Measurements from ENCODE around the gene VILL. TPM values are rescaled to one million over a fixed set of nuclear protein-coding genes. Genes with fewer than 3 reads are reported as not detected.

Gene VILL
- total RNA-seq, 2 donors from 2014 or later = 11.5 to 13.7 TPM

- no peaks in the 10 kb centered on the region for H3K27me3 ChIP-seq (replicated peaks; ENCODE audit: insufficient read depth)
- H3K9me3 ChIP-seq = no peaks in the 10 kb centered on the region
- no peak overlapping the region for H3K4me3 ChIP-seq
- TF ChIP-seq, protein P1, sequence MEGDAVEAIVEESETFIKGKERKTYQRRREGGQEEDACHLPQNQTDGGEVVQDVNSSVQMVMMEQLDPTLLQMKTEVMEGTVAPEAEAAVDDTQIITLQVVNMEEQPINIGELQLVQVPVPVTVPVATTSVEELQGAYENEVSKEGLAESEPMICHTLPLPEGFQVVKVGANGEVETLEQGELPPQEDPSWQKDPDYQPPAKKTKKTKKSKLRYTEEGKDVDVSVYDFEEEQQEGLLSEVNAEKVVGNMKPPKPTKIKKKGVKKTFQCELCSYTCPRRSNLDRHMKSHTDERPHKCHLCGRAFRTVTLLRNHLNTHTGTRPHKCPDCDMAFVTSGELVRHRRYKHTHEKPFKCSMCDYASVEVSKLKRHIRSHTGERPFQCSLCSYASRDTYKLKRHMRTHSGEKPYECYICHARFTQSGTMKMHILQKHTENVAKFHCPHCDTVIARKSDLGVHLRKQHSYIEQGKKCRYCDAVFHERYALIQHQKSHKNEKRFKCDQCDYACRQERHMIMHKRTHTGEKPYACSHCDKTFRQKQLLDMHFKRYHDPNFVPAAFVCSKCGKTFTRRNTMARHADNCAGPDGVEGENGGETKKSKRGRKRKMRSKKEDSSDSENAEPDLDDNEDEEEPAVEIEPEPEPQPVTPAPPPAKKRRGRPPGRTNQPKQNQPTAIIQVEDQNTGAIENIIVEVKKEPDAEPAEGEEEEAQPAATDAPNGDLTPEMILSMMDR (IDR thresholded peaks at IDR 0.05) = peak; percentile 88
- no peak for DNase-seq (ENCODE audit: low spot score)
- H3K36me3 ChIP-seq = peaks cover 4% of the 10 kb centered on the region
- ATAC-seq (ENCODE audit: insufficient number of reproducible peaks, low FRiP score, low read depth) = no peak
- H3K27ac ChIP-seq = no peak overlapping the region
- H3K4me1 ChIP-seq (ENCODE audit: control insufficient read depth in 1 of 2, low read depth in 2 of 2) = peaks cover 6 to 36% of the 10 kb centered on the region in 2 donors
These were observed 23.2 kb upstream of the VILL start for GRCh38 chr3:37967260-37967881.

- ATAC-seq (ENCODE audit: insufficient number of reproducible peaks, low FRiP score, low read depth) = no peak
- TF ChIP-seq, protein P1 (IDR thresholded peaks at IDR 0.05) = no peak
- no peak for DNase-seq (ENCODE audit: low spot score)
- H3K4me3 ChIP-seq = no peak overlapping the region
- no peaks in the 10 kb centered on the region for H3K9me3 ChIP-seq
- H3K27ac ChIP-seq = no peak overlapping the region
- H3K4me1 ChIP-seq (ENCODE audit: control insufficient read depth in 1 of 2, low read depth in 2 of 2) = peaks cover 4 to 28% of the 10 kb centered on the region in 2 donors
- H3K27me3 ChIP-seq (replicated peaks; ENCODE audit: insufficient read depth) = no peaks in the 10 kb centered on the region
- H3K36me3 ChIP-seq = peaks cover 10% of the 10 kb centered on the region
These were observed 22.4 kb upstream of the VILL start for GRCh38 chr3:37968199-37968598.

DNA sequence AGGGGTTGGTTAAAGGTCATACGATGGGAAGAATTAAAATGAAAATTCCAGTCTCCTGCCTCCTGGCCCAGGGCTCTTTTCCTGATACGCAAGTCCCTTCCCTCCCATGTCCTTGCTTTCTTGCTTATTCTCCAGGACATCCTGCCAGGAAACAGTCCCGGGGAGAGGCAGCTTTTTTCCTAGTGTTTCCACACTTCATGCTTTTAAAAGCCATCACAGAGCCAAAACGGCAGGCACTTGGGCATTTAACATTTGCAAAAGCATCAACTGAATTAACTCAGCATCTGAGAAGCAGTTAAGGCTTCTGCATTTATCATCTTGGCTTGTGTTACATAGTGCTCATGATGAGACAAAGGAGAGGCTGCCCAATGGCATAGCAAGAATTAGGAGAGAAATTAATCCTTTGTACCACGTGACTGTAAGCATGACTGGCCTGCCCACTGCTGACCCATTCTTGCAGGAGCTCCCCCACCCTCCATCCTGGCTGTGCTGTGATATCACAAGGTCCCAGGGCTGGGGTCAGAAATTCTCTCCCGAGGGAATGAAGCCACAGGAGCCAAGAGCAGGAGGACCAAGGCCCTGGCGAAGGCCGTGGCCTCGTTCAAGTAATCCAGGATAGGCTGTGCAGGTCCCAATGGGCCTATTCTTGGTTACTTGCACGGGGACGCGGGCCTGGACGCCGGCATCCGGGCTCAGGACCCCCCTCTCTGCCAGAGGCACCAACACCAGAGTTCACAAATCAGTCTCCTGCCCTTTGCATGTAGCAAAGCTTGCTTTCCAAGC, 21.6 kb upstream of the VILL start:
- no peaks in the 10 kb centered on the region for H3K27me3 ChIP-seq (replicated peaks; ENCODE audit: insufficient read depth)
- H3K9me3 ChIP-seq = no peaks in the 10 kb centered on the region
- peaks cover 4 to 27% of the 10 kb centered on the region in 2 donors for H3K4me1 ChIP-seq (ENCODE audit: control insufficient read depth in 1 of 2, low read depth in 2 of 2)
- no peak overlapping the region for H3K4me3 ChIP-seq
- TF ChIP-seq, protein P1 (IDR thresholded peaks at IDR 0.05) = no peak
- DNase-seq (ENCODE audit: low spot score) (no peak), ATAC-seq (ENCODE audit: insufficient number of reproducible peaks, low FRiP score, low read depth) (no peak)
- peak overlapping the region in 1 of 2 donors; percentile 34 for H3K27ac ChIP-seq
- H3K36me3 ChIP-seq = peaks cover 11% of the 10 kb centered on the region

DNA sequence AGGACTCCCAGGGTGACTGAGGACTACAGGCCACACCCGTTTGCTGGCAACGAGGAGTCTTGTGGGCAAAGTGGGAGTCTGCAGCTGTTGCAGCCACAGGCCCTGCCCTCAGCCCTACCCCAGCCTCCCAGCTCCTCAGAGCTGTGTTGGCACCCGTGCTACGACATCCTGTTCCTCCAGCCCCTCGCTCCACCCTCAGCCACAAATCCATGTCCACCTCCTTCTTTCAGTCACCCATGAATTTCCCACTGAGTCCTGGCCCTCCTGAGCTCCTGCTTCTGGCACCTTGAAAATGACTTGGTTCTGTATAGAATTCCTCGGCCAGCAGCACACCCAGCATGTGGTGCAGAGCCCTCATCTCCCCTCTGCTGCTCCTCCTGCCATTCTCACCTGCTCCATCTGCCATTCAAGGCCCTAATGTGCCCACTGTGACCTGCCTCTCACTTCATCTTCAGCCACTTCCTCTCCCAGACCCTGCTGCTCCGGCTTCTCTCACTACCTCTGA, 20.9 kb upstream of the VILL start:
- Histone ChIP-seq H3K27me3 (replicated peaks; ENCODE audit: insufficient read depth) (no peaks in the 10 kb centered on the region), H3K4me1 (ENCODE audit: control insufficient read depth in 1 of 2, low read depth in 2 of 2) (peaks cover 4 to 27% of the 10 kb centered on the region in 2 donors), H3K4me3 (no peak overlapping the region), H3K9me3 (no peaks in the 10 kb centered on the region), H3K27ac (no peak overlapping the region), H3K36me3 (peaks cover 15% of the 10 kb centered on the region)
- TF ChIP-seq, protein P1 (IDR thresholded peaks at IDR 0.05) = no peak
- no peak for DNase-seq (ENCODE audit: low spot score)
- no peak for ATAC-seq (ENCODE audit: insufficient number of reproducible peaks, low FRiP score, low read depth)

DNA sequence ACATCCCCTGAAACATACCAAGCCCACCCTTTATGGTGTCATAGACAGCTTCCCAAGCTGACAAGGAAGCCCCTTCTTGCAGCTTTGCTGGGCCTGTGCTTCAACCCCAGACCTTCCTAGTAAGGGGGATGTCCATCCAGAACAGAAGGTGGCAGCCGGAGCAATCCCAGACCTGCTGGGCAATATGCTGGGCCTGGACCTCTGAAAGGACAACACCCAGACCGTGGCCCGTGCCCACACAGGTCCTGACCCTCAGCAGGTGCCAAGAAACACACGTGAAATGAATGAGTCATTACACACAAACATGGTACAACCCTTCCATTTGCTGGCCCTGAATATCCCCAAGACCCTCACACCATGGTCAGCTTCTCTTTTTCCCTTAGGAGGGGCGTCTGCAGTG, 19.8 kb upstream of the VILL start:
- Histone ChIP-seq H3K27me3 (replicated peaks; ENCODE audit: insufficient read depth) (no peaks in the 10 kb centered on the region), H3K4me3 (no peak overlapping the region), H3K27ac (no peak overlapping the region), H3K4me1 (ENCODE audit: control insufficient read depth in 1 of 2, low read depth in 2 of 2) (peaks cover 4 to 27% of the 10 kb centered on the region in 2 donors), H3K9me3 (no peaks in the 10 kb centered on the region), H3K36me3 (peaks cover 18% of the 10 kb centered on the region)
- DNase-seq (ENCODE audit: low spot score) = no peak
- no peak for ATAC-seq (ENCODE audit: insufficient number of reproducible peaks, low FRiP score, low read depth)
- TF ChIP-seq, protein P1 (IDR thresholded peaks at IDR 0.05) = no peak
